Measurements from ENCODE around the gene SIDT2.

The SIDT2 gene

GRCh38 chr11:117191680-117192400 lies 13.3 kb downstream of the SIDT2 start:
- no peak overlapping the region for H3K27ac ChIP-seq
- TF ChIP-seq ZFX (IDR thresholded peaks at IDR 0.05; ENCODE audit: borderline replicate concordance), result no peak
- TF ChIP-seq, protein P1, sequence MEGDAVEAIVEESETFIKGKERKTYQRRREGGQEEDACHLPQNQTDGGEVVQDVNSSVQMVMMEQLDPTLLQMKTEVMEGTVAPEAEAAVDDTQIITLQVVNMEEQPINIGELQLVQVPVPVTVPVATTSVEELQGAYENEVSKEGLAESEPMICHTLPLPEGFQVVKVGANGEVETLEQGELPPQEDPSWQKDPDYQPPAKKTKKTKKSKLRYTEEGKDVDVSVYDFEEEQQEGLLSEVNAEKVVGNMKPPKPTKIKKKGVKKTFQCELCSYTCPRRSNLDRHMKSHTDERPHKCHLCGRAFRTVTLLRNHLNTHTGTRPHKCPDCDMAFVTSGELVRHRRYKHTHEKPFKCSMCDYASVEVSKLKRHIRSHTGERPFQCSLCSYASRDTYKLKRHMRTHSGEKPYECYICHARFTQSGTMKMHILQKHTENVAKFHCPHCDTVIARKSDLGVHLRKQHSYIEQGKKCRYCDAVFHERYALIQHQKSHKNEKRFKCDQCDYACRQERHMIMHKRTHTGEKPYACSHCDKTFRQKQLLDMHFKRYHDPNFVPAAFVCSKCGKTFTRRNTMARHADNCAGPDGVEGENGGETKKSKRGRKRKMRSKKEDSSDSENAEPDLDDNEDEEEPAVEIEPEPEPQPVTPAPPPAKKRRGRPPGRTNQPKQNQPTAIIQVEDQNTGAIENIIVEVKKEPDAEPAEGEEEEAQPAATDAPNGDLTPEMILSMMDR (IDR thresholded peaks at IDR 0.05), result no peak

DNA sequence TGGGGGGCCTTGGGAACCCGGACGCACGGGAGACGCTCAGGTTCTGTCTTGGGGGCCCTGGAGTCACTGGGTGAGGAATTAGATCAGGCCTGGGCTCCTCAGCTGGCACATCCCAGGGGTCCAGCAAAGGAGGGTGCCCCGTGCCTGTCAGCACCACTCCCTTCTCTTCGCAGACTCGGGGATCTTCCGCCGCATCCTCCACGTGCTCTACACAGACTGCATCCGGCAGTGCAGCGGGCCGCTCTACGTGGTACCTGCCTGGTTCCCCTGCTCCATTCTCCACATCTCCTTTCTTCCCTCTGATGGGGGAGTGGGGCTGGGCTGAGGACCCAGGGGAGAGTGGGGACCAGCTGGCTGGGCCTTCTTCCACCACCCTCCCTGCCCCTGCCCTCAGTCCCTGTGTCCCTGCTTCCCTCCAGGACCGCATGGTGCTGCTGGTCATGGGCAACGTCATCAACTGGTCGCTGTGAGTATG lies 13.9 kb downstream of the SIDT2 start:
- TF ChIP-seq ZFX (IDR thresholded peaks at IDR 0.05; ENCODE audit: borderline replicate concordance), result no peak
- TF ChIP-seq, protein P1 (IDR thresholded peaks at IDR 0.05), result no peak
- no peak overlapping the region for H3K27ac ChIP-seq

GRCh38 chr11:117193130-117194020 lies 14.8 kb downstream of the SIDT2 start:
- H3K27ac ChIP-seq, result no peak overlapping the region
- no peak for TF ChIP-seq ZFX (IDR thresholded peaks at IDR 0.05; ENCODE audit: borderline replicate concordance)
- TF ChIP-seq, protein P1 (IDR thresholded peaks at IDR 0.05), result no peak

GRCh38 chr11:117194267-117194666 lies 15.7 kb downstream of the SIDT2 start:
- H3K27ac ChIP-seq, result no peak overlapping the region
- no peak for TF ChIP-seq ZFX (IDR thresholded peaks at IDR 0.05; ENCODE audit: borderline replicate concordance)
- TF ChIP-seq, protein P1 (IDR thresholded peaks at IDR 0.05), result no peak

DNA sequence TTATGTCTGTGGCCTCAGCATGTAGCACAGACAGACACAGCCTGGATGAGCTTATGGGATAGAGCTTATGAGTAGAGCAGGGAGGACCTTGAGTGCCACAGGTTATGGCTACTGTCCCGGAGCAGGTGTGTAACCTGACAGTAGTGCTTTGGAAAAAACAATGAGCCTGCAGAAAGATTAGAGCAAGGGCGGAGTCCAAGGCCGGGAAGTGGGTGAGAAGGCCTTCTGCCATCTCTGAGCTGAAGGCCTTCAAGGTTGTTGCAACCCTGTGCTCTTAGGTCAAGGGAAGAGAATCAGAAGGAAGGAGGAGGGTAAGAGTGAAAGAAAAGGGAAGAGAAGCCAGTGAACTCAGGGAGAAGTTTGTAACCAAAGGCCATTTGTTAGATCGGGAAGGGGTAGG lies 16.7 kb downstream of the SIDT2 start:
- no peak overlapping the region for H3K27ac ChIP-seq
- TF ChIP-seq, protein P1 (IDR thresholded peaks at IDR 0.05), result no peak

DNA sequence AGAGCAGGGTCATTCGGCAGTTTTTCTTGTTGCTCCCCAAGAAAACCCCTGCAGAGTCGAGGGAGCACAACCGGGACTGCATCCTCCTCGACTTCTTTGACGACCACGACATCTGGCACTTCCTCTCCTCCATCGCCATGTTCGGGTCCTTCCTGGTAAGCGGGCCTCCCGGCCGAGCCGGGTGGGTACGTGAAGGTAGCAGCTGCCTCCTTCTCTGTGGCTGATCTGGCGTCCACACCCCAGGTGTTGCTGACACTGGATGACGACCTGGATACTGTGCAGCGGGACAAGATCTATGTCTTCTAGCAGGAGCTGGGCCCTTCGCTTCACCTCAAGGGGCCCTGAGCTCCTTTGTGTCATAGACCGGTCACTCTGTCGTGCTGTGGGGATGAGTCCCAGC lies 17.2 kb downstream of the SIDT2 start:
- TF ChIP-seq, protein P1 (IDR thresholded peaks at IDR 0.05), result no peak
- no peak for TF ChIP-seq ZFX (IDR thresholded peaks at IDR 0.05; ENCODE audit: borderline replicate concordance)
- no peak overlapping the region for H3K27ac ChIP-seq

DNA sequence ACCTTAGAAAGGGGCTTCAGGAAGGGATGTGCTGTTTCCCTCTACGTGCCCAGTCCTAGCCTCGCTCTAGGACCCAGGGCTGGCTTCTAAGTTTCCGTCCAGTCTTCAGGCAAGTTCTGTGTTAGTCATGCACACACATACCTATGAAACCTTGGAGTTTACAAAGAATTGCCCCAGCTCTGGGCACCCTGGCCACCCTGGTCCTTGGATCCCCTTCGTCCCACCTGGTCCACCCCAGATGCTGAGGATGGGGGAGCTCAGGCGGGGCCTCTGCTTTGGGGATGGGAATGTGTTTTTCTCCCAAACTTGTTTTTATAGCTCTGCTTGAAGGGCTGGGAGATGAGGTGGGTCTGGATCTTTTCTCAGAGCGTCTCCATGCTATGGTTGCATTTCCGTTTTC lies 18.5 kb downstream of the SIDT2 start:
- TF ChIP-seq, protein P1 (IDR thresholded peaks at IDR 0.05), result no peak
- no peak for TF ChIP-seq ZFX (IDR thresholded peaks at IDR 0.05; ENCODE audit: borderline replicate concordance)
- H3K27ac ChIP-seq, result no peak overlapping the region
